Measurements from ENCODE around the gene SRP72. TPM values are rescaled to one million over a fixed set of nuclear protein-coding genes. Genes with fewer than 3 reads are reported as not detected.
"Not testable (repeated sequence)": the region's sequence is repeated elsewhere in the genome, so short reads cannot be mapped to it uniquely, and the experiment has no call there.

The SRP72 gene, protein sequence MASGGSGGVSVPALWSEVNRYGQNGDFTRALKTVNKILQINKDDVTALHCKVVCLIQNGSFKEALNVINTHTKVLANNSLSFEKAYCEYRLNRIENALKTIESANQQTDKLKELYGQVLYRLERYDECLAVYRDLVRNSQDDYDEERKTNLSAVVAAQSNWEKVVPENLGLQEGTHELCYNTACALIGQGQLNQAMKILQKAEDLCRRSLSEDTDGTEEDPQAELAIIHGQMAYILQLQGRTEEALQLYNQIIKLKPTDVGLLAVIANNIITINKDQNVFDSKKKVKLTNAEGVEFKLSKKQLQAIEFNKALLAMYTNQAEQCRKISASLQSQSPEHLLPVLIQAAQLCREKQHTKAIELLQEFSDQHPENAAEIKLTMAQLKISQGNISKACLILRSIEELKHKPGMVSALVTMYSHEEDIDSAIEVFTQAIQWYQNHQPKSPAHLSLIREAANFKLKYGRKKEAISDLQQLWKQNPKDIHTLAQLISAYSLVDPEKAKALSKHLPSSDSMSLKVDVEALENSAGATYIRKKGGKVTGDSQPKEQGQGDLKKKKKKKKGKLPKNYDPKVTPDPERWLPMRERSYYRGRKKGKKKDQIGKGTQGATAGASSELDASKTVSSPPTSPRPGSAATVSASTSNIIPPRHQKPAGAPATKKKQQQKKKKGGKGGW
- 41.2 and 44.5 TPM in 2 replicates for total RNA-seq (2014; rRNA removed; shearing (Covaris generic))

DNA sequence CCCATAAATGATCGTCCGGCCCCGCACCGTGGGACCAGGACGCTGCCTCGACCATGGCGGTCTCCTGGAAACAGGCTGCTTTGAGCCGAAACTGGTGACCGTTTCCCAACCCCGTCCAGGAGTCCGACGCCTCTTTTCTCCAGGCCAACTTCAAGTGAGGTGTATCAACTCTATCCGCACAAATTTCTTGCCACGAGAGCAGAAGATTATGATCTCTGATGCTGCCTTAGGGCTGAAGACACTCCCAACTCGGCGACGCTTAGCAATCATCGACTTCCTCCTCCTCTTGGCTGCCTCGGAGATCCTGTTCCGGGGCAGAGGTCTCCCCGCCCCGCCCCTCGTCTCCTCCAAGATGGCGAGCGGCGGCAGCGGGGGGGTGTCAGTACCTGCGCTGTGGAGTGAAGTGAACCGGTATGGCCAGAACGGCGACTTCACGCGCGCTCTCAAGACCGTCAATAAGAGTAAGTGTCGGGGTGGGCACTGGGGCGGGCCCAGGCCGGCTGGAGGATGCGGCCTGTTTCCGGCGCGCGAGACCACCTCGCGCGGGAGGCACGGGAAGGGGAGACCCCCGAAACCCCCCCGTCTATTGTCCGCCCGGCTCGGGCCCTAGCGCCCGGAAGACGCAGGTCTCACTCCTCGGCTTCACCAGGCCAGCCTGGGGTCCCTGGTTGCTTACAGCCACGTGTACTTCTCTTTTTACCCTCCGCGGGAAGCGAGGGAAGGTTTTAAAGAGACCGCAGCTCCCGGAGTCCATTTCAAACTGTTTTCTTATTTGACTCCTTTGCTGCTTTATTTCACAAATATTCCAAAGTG is at the start of gene SRP72:
Gene SRP72 (plus strand): TSS at position 334 of the 813 bp plus-strand sequence. CDS start 19 bp downstream, at position 353.
- DNase-seq (ENCODE audit: low read depth): peak; percentile 82

DNA sequence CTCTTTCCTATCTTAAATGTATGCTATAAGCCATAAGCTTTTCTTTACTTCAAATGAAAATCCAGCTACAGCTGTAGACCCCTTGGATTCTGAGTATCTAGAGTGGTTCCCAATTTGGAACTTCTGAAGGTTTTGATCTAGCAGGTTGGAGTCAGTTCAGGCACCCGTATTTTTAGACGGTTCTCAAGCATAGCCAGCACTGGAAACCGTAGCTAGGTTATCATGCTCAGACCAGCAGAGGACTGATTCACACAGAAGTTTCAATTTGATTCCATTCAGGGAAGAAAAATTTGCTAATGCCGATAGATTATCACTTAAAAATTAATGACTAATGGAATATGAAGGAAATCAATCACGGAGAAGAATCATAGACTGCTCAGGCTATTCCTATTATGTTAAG is 43.2 kb upstream of the SRP72 start:
- no peak for DNase-seq (ENCODE audit: low read depth)

DNA sequence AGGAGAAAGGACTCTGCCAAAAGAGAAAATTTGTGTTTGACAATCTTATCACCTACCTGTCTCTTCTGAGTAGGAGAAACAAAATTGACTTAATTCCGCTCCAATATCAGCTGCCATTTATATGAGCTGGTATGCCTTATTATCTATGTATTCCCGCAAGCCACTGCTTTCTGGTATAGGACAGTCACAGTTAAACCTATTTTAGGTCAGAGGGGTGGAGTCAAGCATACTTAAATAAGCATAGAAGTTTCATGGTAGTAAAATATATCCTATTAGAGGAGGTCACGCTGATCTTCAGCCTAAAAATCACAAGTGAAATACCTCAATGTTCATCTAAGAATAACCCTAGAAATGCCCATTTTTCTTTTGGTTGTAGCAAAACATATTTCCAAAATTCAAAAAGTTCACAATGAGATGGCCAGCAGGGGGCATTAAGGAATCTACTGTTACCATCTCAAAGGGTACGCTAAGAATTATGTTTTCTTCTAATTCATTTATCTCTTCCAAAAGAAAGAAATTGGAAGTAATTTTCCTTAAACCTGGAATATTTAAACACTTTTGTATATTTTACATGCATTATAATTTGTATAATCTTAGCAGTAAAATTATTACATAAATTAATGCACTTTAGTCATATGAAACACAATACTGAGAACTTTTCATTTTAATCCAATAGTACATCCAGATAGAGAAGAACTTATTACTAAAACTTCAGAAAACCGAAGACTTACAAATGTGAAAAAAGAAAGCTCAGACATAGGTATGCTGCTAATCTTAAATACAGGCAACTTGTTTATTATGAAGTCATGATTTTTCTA is 42.5 kb upstream of the SRP72 start:
- no peak for DNase-seq (ENCODE audit: low read depth)

DNA sequence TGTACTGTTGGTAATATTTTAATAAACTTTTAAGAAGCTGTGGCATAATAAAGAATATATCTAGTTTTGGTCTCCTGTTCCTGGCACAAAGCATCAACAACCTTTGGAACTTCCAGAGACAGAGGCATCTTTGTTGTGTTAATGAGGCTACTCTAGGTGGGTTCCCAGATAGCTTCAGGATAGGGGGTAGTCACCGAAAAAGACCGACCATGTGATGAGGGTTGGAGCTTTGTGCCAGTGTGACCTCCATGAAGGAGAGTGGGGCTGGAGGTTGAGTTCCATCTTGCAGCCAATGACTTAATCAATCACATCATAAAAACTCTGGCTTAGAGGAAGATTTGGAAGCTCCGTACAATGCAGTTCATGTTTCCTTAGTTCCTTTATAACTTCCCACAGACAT is 41.9 kb upstream of the SRP72 start:
- DNase-seq (ENCODE audit: low read depth): no peak

DNA sequence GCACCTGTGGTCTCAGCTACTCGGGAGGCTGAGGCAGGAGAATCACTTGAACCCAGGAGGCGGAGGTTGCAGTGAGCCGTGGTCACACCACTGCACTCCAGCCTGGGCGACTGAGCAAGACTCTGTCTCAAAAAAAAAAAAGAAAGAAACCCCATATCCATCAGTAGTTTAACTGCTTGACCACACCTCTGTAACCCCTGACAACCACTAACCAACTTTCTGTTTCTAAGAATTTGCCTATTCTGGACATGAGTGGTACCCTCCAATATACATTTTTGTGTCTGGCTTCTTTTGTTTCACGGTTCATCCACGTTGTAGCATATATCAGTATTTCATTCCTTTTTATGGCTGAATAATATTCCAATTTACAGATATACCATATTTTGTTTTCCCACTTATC is 41.1 kb upstream of the SRP72 start:
- no peak for DNase-seq (ENCODE audit: low read depth)

DNA sequence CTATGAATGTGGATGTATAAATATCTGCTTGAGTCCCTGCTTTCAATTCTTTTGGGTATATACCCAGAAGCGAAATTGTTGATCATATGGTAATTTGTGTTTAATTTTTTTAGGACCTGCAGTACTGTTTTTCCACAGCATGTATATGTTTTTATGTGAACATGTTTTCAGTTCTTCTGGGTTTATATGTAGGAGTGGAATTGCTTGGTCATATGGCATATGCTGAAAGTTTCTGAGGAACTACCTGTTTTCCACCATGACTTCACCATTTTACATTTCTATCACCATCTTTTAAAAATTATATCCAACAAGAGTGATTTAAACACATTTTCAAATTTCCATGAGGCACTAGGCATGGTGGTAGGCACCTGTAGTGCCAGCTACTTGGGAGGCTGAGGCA is 40.2 kb upstream of the SRP72 start:
- no peak for DNase-seq (ENCODE audit: low read depth)

DNA sequence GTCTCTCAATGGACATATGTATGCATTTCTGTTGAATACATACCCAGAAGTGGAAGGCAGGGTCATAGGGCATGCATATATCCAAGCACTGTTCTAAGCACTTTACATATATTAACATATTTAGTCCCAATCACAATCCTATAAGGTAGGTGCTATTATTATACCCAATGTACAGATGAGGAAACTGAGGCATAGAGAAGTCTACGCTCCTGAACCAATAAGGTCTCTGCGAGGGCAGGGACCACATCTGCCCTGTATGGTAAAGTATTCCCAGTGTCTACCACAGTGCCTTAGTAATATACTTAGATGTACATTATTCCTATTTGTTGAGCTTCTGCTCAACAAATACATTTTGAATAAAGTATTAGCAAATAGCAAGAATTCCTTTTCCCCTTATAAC is 37.2 kb upstream of the SRP72 start:
- DNase-seq (ENCODE audit: low read depth): no peak

DNA sequence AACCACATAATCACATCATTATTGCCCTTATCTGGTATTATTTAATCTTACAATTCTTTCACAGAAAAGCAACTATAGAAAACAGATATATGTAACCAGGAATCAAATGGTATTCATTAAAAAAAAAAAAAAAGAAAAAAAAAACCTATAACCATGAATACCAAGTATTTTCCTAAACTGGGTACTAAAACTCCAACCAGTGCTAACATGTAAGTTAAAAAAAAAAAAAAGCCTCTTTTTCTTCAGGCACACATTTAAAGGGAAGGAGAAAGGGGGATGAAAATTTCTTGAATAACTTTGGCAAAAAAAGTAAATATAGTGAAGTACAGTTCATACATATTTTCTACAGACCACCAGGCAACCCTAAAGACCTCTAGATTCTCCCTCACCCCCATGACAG is 34.1 kb upstream of the SRP72 start:
- DNase-seq (ENCODE audit: low read depth): no peak

DNA sequence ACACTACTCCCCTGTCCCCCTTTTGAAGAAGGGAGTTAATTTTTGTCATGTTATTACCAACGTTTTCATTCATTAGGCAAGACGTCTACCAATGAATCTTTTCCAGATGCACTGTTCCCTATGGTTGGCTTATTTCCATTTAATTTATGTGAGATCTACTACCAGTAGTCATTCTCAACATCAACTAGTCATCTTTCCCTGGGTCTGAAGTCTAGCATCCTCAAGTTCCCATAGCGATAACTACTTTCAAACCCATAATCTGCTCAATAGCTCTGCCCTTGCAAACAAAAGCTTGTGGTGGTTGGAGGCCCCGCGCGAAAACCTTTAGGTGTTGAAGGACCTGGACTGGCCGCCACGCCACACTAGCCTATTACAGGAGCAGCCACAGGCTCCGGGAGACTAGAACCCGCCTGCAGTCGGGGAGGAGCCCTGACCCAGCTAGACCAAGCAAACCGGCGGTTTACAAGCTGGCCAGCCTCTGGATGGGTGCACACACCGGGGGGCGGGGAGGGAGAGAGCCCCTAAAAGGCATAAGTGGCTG is 32.7 kb upstream of the SRP72 start:
- peak; percentile 45 for DNase-seq (ENCODE audit: low read depth)

DNA sequence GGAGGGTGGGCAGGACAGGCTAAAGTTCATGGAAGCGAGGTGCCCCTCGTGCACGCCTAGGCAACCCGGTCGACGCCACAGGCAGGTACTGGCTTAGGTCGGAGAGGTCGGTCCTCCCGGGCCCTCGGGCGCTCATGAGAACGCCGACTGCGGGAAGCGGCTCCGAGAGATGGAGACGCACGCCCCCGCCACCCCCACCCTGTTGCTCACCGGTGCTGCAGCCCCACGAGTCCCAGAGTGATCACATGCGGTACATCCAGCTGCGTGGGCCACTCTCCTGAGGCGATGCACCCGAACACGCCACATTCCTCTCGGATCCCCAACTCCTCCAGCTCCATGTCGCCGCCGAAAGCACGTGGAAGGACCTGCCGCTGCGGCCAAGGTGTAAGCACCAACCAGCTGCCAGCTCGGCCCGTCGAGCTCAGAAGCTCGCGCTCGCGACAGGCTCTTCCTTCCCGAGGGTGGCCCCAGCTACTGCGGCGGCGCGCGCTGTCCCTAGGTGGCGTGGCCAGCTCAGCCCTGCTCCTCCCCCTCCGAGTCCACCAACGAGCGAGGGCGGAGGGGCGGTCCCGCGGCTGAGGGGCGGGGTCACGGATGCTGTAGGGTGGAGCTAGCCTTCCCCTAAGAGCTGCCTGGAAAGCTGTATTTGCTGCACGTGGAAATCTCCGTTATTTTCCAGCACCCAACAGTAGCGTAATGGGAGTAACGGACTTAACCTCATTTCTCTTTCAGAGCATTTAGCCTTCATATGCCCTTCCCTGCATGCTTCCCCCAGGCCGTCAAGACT is 32.1 kb upstream of the SRP72 start, which contains the start of gene PPAT:
Gene PPAT (minus strand): TSS at position 476 of the 787 bp plus-strand sequence. CDS start 138 bp downstream, at position 338.
- peak; percentile 97 for DNase-seq (ENCODE audit: low read depth)

DNA sequence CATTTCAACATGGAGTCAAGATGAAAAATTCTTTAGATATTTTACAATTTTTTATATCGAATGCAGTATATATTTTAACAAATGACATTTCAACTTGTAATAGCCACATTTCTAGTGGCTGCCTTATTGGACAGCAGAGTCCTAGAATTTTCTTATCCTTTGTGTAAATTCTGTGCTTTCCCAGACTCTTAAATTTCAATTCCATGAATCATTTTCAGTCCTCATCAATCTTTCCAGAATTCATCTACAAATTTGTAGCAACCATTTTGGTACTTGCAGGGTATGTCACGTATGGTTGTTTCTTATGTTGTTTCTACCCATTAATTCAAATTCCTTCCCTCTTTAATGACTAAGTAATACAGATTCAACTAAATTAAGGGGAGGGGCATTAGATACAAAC is 28.7 kb upstream of the SRP72 start:
- DNase-seq (ENCODE audit: low read depth): no peak

DNA sequence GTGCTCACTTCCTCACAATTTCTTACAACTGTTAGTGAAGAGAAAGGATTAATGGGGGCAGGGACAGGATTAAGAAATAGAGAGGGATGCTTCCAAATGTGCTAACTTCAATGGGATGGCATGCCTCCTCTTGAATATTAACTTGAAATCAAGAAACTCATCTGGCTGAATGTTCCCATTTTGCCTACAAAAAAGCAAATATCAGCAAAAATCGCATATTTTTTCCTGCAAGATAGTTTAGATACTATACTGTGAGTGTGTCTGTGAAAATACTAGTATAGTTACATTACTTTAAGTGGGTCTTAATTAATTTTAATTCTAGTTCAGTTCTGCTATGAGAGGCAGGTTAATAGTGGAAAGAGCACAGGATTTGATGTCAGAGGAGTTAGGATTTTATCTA is 26.4 kb upstream of the SRP72 start:
- DNase-seq (ENCODE audit: low read depth): no peak

DNA sequence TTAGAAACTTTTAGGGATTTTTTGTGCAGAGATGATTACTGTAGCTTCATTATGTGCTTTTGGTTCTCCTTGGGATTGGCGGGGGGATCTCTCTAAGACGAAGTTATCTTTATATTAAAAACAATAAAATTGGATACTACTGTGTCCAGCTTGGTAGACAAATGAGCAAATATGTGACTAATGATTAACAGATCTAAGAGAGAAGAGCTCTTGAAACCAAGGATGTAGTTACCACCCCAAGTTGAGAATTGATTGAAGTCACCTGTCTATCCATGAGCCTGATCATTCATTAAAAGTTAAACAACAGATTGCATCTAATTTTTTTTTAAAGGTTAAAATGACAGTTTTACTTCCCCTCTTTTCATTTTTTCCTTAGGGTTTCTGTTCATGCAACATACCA is 22.7 kb upstream of the SRP72 start:
- no peak for DNase-seq (ENCODE audit: low read depth)

DNA sequence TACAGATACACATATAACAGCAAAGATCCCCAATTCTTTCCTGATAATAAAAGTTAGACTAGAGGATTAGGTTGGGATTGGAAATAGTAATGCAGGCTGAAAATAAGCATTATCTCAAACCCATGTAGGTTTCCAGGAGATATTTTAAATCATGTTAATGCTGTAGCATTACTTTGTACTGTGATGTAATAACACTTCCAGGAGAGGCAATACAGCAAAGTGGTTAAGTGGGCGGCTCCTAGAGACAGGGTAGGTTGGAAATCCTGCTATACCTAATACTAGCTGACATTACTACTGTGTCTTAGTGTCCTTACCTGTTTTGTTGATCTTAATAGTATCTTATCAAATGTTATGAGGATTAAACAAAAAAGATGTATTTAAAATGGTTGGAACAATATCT is 21.7 kb upstream of the SRP72 start:
- DNase-seq (ENCODE audit: low read depth): no peak

DNA sequence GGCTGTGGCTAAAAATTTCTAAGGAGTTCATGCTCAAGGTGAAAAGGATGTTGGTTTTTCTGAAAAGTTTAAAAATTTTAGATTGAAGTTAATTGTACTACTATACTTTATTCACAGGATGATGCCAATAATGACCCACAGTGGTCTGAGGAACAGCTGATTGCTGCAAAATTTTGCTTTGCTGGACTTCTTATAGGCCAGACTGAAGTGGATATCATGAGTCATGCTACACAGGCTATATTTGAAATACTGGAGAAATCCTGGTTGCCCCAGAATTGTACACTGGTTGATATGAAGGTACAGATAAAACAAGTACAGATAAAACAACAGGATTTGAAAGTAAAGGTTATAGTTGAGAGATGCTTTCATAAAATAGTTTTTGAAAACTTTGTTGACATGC is 19.1 kb upstream of the SRP72 start:
- DNase-seq (ENCODE audit: low read depth): no peak

DNA sequence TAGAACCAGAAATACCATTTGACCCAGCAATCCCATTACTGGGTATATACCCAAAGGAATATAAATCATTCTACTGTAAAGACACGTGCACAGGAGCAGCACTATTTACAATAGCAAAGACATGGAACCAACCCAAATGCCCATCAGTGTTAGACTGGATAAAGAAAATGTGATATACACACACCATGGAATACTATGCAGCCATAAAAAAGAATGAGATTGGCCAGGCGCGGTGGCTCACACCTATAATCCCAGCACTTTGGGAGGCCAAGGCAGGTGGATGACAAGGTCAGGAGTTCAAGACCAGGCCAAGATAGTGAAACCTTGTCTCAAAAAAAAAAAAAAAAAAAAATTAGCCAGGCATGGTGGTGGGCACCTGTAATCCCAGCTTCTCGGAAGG is 17.9 kb upstream of the SRP72 start:
- not testable (repeated sequence) for DNase-seq (ENCODE audit: low read depth)

DNA sequence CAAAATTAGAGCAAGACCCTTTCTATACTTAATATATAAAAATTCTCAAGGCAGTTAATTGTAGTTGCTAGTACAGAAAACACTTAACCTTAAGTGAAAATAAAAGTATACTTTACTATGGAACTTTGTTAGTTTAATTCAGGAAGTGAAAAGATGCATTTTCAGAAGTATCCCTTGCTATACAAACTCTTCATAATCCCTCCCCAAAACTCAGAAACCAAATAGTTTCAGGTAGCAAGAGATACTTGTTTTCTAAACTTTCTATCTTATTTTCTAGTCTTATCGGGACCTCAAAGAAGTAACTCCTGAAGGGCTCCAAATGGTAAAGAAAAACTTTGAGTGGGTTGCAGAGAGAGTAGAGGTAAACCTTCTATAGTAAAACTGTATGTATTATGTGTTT is 17.1 kb upstream of the SRP72 start:
- DNase-seq (ENCODE audit: low read depth): no peak

DNA sequence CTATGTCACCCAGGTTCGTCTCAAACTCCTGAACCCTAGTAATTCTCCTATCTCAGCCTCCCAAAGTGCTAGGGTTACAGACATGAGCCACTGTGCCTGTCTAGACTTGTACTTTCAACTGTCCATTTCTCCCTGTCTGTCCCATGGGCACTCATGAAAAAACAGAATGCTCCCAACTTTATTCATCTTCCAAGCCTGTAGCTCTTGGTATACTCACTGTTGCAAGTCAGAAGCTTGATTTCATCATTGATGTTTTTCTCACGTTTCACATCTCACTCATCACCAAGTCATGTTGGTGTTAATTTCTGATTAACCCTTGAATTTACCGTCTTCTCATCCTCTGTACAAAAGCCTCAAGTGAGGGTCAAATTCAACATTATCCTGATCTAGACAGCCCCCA is 7.3 kb upstream of the SRP72 start:
- DNase-seq (ENCODE audit: low read depth): no peak

DNA sequence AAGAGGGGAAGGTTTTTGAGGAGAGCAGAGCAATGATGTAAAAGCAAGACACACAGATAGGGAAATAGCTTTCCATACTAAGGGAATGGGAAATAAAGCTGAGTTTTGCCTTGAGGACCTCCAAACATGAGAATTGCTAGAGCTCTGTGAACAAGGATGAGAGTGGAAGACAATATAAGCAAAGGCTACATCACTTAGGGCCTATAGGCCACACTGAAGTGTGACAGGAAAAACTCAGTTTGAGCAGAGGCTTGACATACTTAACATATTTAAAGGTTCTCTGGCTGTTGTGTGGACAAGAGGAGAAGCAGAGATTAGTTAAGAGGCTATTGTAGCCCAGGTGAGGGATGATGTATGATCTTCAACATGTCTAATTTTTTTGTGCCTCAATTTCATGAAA is 5.3 kb upstream of the SRP72 start:
- no peak for DNase-seq (ENCODE audit: low read depth)

DNA sequence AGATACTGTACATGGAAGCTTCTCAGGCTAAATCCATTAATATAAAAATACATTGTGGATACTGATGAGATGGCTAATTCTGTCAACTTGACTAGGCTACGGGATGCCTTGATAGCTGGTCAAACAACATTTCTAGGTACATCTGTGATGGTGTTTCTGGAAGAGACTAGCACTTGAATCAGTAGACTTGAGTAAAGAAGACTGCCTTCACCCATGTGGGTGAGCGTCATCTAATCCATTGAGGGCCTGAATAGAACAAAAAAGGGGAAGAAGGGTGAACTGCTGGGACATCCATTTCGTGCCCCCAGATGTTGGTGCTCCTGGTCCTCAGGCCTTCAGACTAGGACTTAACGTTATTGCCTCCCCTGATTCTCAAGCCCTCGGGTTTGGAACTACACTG is 3.7 kb upstream of the SRP72 start:
- DNase-seq (ENCODE audit: low read depth): no peak
